HCT116 (cell line): ENCODE measurements around the gene KHNYN. TPM values are rescaled to one million over a fixed set of nuclear protein-coding genes. Genes with fewer than 3 reads are reported as not detected.

Source experiments
- ATAC-seq: fragments of 200-7000 bp; cut with Tn5 transposase; 2 replicates; pipeline ENCODE4 v1.9.1; 2020; ENCODE audit warnings: mild to moderate bottlenecking, moderate library complexity
- BruUV-seq: library from RNA; stranded (reverse); fragments of 400-500 nt; replicated peaks from 2 replicates; lab custom pipeline; 2021; lab: Mats Ljungman, UMichigan
- CTCF ChIA-PET: fragments of 300-600 bp; sonication (Branson Sonifier 250); formaldehyde crosslinking; loops from one replicate; lab custom pipeline; 2021; ENCODE audit warnings: antibody characterized with exemption; lab: Charles Lee
- POLR2A ChIA-PET: fragments of 300-600, 350-600 bp; sonication (Branson Sonifier 250); formaldehyde crosslinking; loops from one replicate; lab custom pipeline; 2021; ENCODE audit warnings: antibody characterized with exemption; lab: Charles Lee
- RAD21 ChIA-PET, 2 experiments: fragments of 300-600 bp; sonication (Branson Sonifier 250); formaldehyde crosslinking; loops; one replicate each; lab custom pipeline; 2023; ENCODE audit warnings: low total read pairs in 2 of 2; ENCODE audit not compliant: uncharacterized antibody in 2 of 2, unreplicated experiment in 2 of 2, low non-redundant PET in 1 of 2; lab: Charles Lee
- DNase-seq: peaks from one replicate; pipeline ENCODE4 v3.0.0-alpha.2; 2010; ENCODE audit warnings: low read depth, low spot score
- H2AFZ ChIP-seq: fragments of 200-600 bp; shearing (Covaris generic), sonication (generic); 2 replicates; pipeline ENCODE4 v1.6.1; 2017; ENCODE audit warnings: low read depth, mixed run types, mixed read lengths, antibody characterized with exemption, low read length; ENCODE audit not compliant: poor library complexity, severe bottlenecking
- H3K27ac ChIP-seq: 2 replicates; pipeline ENCODE4 v1.5.1; 2012; ENCODE audit warnings: low read depth, low read length
- H3K27me3 ChIP-seq: fragments of 200-600 bp; sonication (generic); 2 replicates; pipeline ENCODE4 v1.6.1; 2016; ENCODE audit warnings: mixed run types, low read length, mixed read lengths; ENCODE audit not compliant: insufficient read depth
- H3K36me3 ChIP-seq, 2 experiments: fragments of 200-500 bp in 1 of 2; fragments of 200-600 bp in 1 of 2; sonication (Bioruptor generic) in 1 of 2; sonication (generic) in 1 of 2; 2 replicates each; pipeline versions ENCODE4 v1.5.1 to v1.6.1; 2014 to 2016; ENCODE audit warnings: low read length in 2 of 2, inconsistent platforms in 1 of 2, mixed read lengths in 1 of 2, mixed run types in 1 of 2; ENCODE audit not compliant: insufficient read depth in 2 of 2, control insufficient read depth in 1 of 2
- H3K4me1 ChIP-seq, 2 experiments: fragments of 200-600 bp in 1 of 2; sonication (generic) in 1 of 2; 2 replicates each; pipeline versions ENCODE4 v1.5.1 to v1.6.1; 2012 to 2017; ENCODE audit warnings: low read length in 2 of 2, inconsistent platforms in 1 of 2, mild to moderate bottlenecking in 1 of 2, mixed read lengths in 1 of 2, mixed run types in 1 of 2, moderate library complexity in 1 of 2; ENCODE audit not compliant: insufficient read depth in 2 of 2, control insufficient read depth in 1 of 2
- H3K4me2 ChIP-seq: fragments of 200-600 bp; sonication (generic); 2 replicates; pipeline ENCODE4 v1.6.1; 2017; ENCODE audit warnings: mixed run types, low read length, mixed read lengths
- H3K4me3 ChIP-seq, 2 experiments: fragments of 200-600 bp in 1 of 2; sonication (generic) in 1 of 2; replicated peaks in 1 of 2; 2 replicates each; pipeline ENCODE4 v1.5.1; 2011 to 2016; ENCODE audit warnings: low read length in 2 of 2, control low read depth in 1 of 2, low read depth in 1 of 2, mild to moderate bottlenecking in 1 of 2, mixed read lengths in 1 of 2, mixed run types in 1 of 2
- H3K79me2 ChIP-seq: fragments of 200-600 bp; sonication (generic); 2 replicates; pipeline ENCODE4 v1.6.1; 2017; ENCODE audit warnings: mild to moderate bottlenecking, mixed run types, low read length, moderate library complexity, mixed read lengths; ENCODE audit not compliant: insufficient read depth
- H3K9ac ChIP-seq: fragments of 200-600 bp; sonication (generic); 2 replicates; pipeline ENCODE4 v1.6.1; 2016; ENCODE audit warnings: low read length, mixed read lengths
- H3K9me2 ChIP-seq: fragments of 200-600 bp; sonication (generic), shearing (Covaris generic); 2 replicates; pipeline ENCODE4 v1.6.1; 2017; ENCODE audit warnings: mixed run types, mild to moderate bottlenecking, moderate library complexity; ENCODE audit not compliant: insufficient read depth
- H3K9me3 ChIP-seq, 2 experiments: fragments of 200-500 bp in 1 of 2; fragments of 200-600 bp in 1 of 2; sonication (Bioruptor generic) in 1 of 2; sonication (generic) in 1 of 2; 2 replicates each; pipeline ENCODE4 v1.6.1; 2014 to 2017; ENCODE audit warnings: low read length in 2 of 2, mixed read lengths in 2 of 2, inconsistent platforms in 1 of 2, low read depth in 1 of 2, mild to moderate bottlenecking in 1 of 2, mixed run types in 1 of 2, moderate library complexity in 1 of 2; ENCODE audit not compliant: control insufficient read depth in 1 of 2, insufficient read depth in 1 of 2
- H4K20me1 ChIP-seq: fragments of 200-600 bp; sonication (generic), shearing (Covaris generic); 2 replicates; pipeline ENCODE4 v1.6.1; 2017; ENCODE audit warnings: mixed run types, mild to moderate bottlenecking, moderate library complexity; ENCODE audit not compliant: insufficient read depth
- ATF3 ChIP-seq: IDR thresholded peaks from 2 replicates; pipeline ENCODE4 v1.6.1; 2012
- ELF1 ChIP-seq: IDR thresholded peaks from 2 replicates; pipeline ENCODE4 v1.6.1; 2012; ENCODE audit warnings: low read depth, borderline replicate concordance
- EZH2 ChIP-seq: fragments of 200-600 bp; sonication (generic); IDR thresholded peaks from 2 replicates; pipeline ENCODE4 v1.6.1; 2017; ENCODE audit warnings: antibody characterized with exemption, mixed run types
- EZH2phosphoT487 ChIP-seq: fragments of 200-600 bp; IDR thresholded peaks from 2 replicates; pipeline ENCODE4 v1.6.1; 2018; ENCODE audit warnings: antibody characterized with exemption, borderline replicate concordance
- FOSL1 ChIP-seq: IDR thresholded peaks from 2 replicates; pipeline ENCODE4 v1.6.1; 2012; ENCODE audit warnings: low read depth
- POLR2AphosphoS5 ChIP-seq: IDR thresholded peaks from 2 replicates; pipeline ENCODE4 v1.6.1; 2011; ENCODE audit warnings: mild to moderate bottlenecking, low read depth, low read length, moderate library complexity
- SRF ChIP-seq: IDR thresholded peaks from 2 replicates; pipeline ENCODE4 v1.6.1; 2012; ENCODE audit warnings: low read depth
- ZBTB33 ChIP-seq: IDR thresholded peaks from 2 replicates; pipeline ENCODE4 v1.6.1; 2011; ENCODE audit warnings: mild to moderate bottlenecking, low read length, moderate library complexity; ENCODE audit not compliant: insufficient replicate concordance; ENCODE audit errors: extremely low read depth
- intact Hi-C: fragments of 100-400 bp; cut with micrococcal nuclease; formaldehyde crosslinking; loops from 2 replicates; pipeline ENCODE4 v1.10.0; 2022
- total RNA-seq: library from RNA; stranded (reverse); gene quantifications from one replicate; pipeline ENCODE4 v1.2.1, GENCODE V29; 2021; ENCODE audit not compliant: unreplicated experiment

KHNYN gene
- total RNA-seq, 1 experiment from 2014 or later, result 50.1 TPM

GRCh38 chr14:24401810-24402702 is 27.7 kb upstream of the KHNYN start:
- DNase-seq (no peak), ATAC-seq (no peak)
- no peak overlapping the region for H2AFZ ChIP-seq
- H3K9me2 ChIP-seq, result no peaks in the 10 kb centered on the region
- no TSS peak for BruUV-seq
- ChIA-PET CTCF (interaction anchor here (1.2 to 1.3 kb wide), 2 partner anchors 29 kb away, joined by 3 to 6 read pairs; no protein-coding TSS in a partner anchor), POLR2A (no interaction called here), RAD21 (no interaction called here)
- no peaks in the 10 kb centered on the region for H3K79me2 ChIP-seq
- intact Hi-C loops, result no loop called here
- H3K36me3 ChIP-seq, result no peaks in the 10 kb centered on the region
- H3K4me2 ChIP-seq, result no peak overlapping the region
- no peaks in the 10 kb centered on the region for H3K27me3 ChIP-seq
- H3K27ac ChIP-seq, result no peak overlapping the region
- TF ChIP-seq FOSL1, result no peak
- TF ChIP-seq, all 23 proteins: peak for 0
- H3K9ac ChIP-seq, result no peak overlapping the region
- no peak overlapping the region for H3K4me3 ChIP-seq
- H4K20me1 ChIP-seq, result no peaks in the 10 kb centered on the region
- no peaks in the 10 kb centered on the region for H3K4me1 ChIP-seq
- no peaks in the 10 kb centered on the region for H3K9me3 ChIP-seq

- no peaks in the 10 kb centered on the region for H4K20me1 ChIP-seq
- ChIA-PET CTCF (interaction anchor here (1.1 to 1.2 kb wide), 2 partner anchors 28 to 37 kb away, joined by 3 to 4 read pairs; no protein-coding TSS in a partner anchor), POLR2A (no interaction called here), RAD21 (no interaction called here)
- TF ChIP-seq ZBTB33, result no peak
- no peak for TF ChIP-seq ATF3
- no peak for TF ChIP-seq ELF1
- no peak for TF ChIP-seq EZH2
- TF ChIP-seq SRF, result no peak
- no peak for TF ChIP-seq EZH2phosphoT487
- no peak for TF ChIP-seq POLR2AphosphoS5
- ATAC-seq, result no peak
- no peak overlapping the region for H3K27ac ChIP-seq
- H3K4me3 ChIP-seq, result no peak overlapping the region
- intact Hi-C loops, result no loop called here
- H3K9me3 ChIP-seq, result no peaks in the 10 kb centered on the region
- H3K4me1 ChIP-seq, result no peaks in the 10 kb centered on the region
- H3K9me2 ChIP-seq, result no peaks in the 10 kb centered on the region
- H3K27me3 ChIP-seq, result no peaks in the 10 kb centered on the region
- no peak for DNase-seq
- no peak overlapping the region for H3K4me2 ChIP-seq
- no peak overlapping the region for H2AFZ ChIP-seq
- no peak overlapping the region for H3K9ac ChIP-seq
- H3K79me2 ChIP-seq, result no peaks in the 10 kb centered on the region
- BruUV-seq, result no TSS peak
- H3K36me3 ChIP-seq, result no peaks in the 10 kb centered on the region
These were observed 26.3 kb upstream of the KHNYN start for GRCh38 chr14:24403294-24403998.
